Activated naive CD4-positive, alpha-beta T cell treated with anti-CD3 and anti-CD28 coated beads for 36 hours (primary cell): ENCODE measurements around the gene KCNQ2. TPM values are rescaled to one million over a fixed set of nuclear protein-coding genes. Genes with fewer than 3 reads are reported as not detected.

ENCODE experiments used
- CTCF ChIA-PET: fragments of 350-600 bp; sonication (Branson Sonifier 250); formaldehyde crosslinking; loops from one replicate; lab custom pipeline; 2021; ENCODE audit warnings: antibody characterized with exemption; lab: Charles Lee
- DNase-seq: peaks from one replicate; pipeline ENCODE4 v3.0.0-alpha.2; 2020
- H3K27ac Mint-ChIP-seq: one replicate; pipeline ENCODE4 v1.8.0; 2021; ENCODE audit warnings: mild to moderate bottlenecking, mixed read lengths
- H3K27me3 Mint-ChIP-seq: one replicate; pipeline ENCODE4 v1.8.0; 2021; ENCODE audit warnings: low read depth, mixed read lengths
- H3K36me3 Mint-ChIP-seq: one replicate; pipeline ENCODE4 v1.8.0; 2021; ENCODE audit warnings: low read depth, mixed read lengths
- H3K4me1 Mint-ChIP-seq: one replicate; pipeline ENCODE4 v1.8.0; 2021; ENCODE audit warnings: low read depth, mixed read lengths
- H3K4me3 Mint-ChIP-seq: one replicate; pipeline ENCODE4 v1.8.0; 2021; ENCODE audit warnings: mild to moderate bottlenecking, moderate library complexity, mixed read lengths
- H3K9me3 Mint-ChIP-seq: one replicate; pipeline ENCODE4 v1.8.0; 2021; ENCODE audit warnings: mixed read lengths
- intact Hi-C: fragments of 100-400 bp; cut with micrococcal nuclease; formaldehyde crosslinking; loops from one replicate; pipeline ENCODE4 v1.15.1; 2023
- total RNA-seq, 2 experiments: library from RNA; stranded (reverse); gene quantifications; one replicate each; pipeline ENCODE4 v1.2.3, GENCODE V29; 2021

The KCNQ2 gene
- total RNA-seq, 2 experiments from 2014 or later: not detected

- CTCF ChIA-PET: interaction anchor here (0.6 to 6.5 kb wide), 2 partner anchors 31 to 154 kb away, joined by 3 to 54 read pairs; no protein-coding TSS in a partner anchor
- intact Hi-C loops: no loop called here
- H3K4me3 Mint-ChIP-seq: no peak overlapping the region
Observed at GRCh38 chr20:63378626-63379025, 93.8 kb downstream of the KCNQ2 start.

GRCh38 chr20:63377951-63378381 is 94.5 kb downstream of the KCNQ2 start:
- Mint-ChIP-seq H3K36me3 (no peaks in the 10 kb centered on the region), H3K4me3 (no peak overlapping the region), H3K27ac (no peak overlapping the region), H3K9me3 (no peaks in the 10 kb centered on the region), H3K4me1 (no peaks in the 10 kb centered on the region), H3K27me3 (peaks cover 24% of the 10 kb centered on the region)
- no peak for DNase-seq
- CTCF ChIA-PET: interaction anchor here (0.6 to 6.5 kb wide), 3 partner anchors 31 to 194 kb away, joined by 3 to 54 read pairs (median 3); no protein-coding TSS in a partner anchor
- intact Hi-C loops: no loop called here

More at GRCh38 chr20:63378626-63379025, 93.8 kb downstream of the KCNQ2 start:
- Mint-ChIP-seq H3K4me1 (no peaks in the 10 kb centered on the region), H3K27ac (no peak overlapping the region), H3K27me3 (peaks cover 24% of the 10 kb centered on the region), H3K9me3 (no peaks in the 10 kb centered on the region), H3K36me3 (no peaks in the 10 kb centered on the region)
- DNase-seq: no peak

- intact Hi-C loops: no loop called here
- Mint-ChIP-seq H3K27me3 (peaks cover 24% of the 10 kb centered on the region), H3K4me1 (no peaks in the 10 kb centered on the region), H3K9me3 (no peaks in the 10 kb centered on the region), H3K4me3 (no peak overlapping the region), H3K27ac (no peak overlapping the region), H3K36me3 (no peaks in the 10 kb centered on the region)
- no peak for DNase-seq
- CTCF ChIA-PET: interaction anchor here (1.2 to 6.5 kb wide), 2 partner anchors 153 to 194 kb away, joined by 3 to 54 read pairs; no protein-coding TSS in a partner anchor
Observed at GRCh38 chr20:63377256-63377941, 95.1 kb downstream of the KCNQ2 start.

GRCh38 chr20:63376283-63377250 is 95.9 kb downstream of the KCNQ2 start:
- Mint-ChIP-seq H3K27me3 (peaks cover 24% of the 10 kb centered on the region), H3K4me1 (no peaks in the 10 kb centered on the region), H3K9me3 (no peaks in the 10 kb centered on the region), H3K27ac (no peak overlapping the region), H3K36me3 (no peaks in the 10 kb centered on the region), H3K4me3 (no peak overlapping the region)
- intact Hi-C loops: no loop called here
- no peak for DNase-seq
- CTCF ChIA-PET: interaction anchor here (1.2 to 6.5 kb wide), 2 partner anchors 152 to 193 kb away, joined by 3 to 54 read pairs; no protein-coding TSS in a partner anchor

DNA sequence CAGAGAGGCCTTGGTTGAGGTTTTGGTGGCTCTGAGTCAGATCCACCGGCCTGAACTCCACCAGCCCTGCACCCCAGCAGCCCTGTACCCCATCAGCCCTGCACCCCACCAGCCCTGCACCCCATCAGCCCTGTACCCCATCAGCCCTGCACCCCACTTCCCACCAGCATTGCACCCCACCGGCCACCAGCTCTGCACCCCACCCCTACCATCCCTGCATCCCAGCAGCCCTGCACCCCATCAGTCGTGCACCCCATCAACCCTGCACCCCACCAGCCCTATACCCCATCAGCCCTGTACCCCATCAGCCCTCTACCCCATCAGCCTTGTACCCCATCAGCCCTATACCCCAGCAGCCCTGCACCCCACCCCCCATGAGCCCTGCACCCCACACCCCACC is 97.0 kb downstream of the KCNQ2 start:
- Mint-ChIP-seq H3K9me3 (no peaks in the 10 kb centered on the region), H3K4me3 (no peak overlapping the region), H3K27me3 (peaks cover 24% of the 10 kb centered on the region), H3K4me1 (no peaks in the 10 kb centered on the region), H3K36me3 (no peaks in the 10 kb centered on the region), H3K27ac (no peak overlapping the region)
- no peak for DNase-seq
- CTCF ChIA-PET: no interaction called here
- intact Hi-C loops: no loop called here

DNA sequence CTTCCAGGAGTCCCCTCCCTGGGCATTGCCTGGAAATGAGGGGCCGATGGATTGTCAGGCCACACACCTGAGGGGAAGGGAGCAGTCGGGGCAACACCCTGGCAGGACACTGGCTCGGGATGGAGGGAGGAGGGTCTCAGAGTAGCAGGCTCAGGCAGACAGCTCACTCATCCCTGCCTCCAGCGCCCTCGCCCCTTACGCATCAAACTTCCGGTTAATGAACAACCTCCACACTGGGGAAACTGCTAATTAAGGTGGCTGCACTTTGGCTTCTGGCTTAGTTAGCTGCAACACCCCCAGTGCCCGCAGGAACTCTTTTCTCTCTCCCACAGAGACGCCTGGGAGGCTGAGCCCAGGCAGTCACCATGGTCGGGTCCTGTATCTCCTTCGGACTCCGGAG is 98.0 kb downstream of the KCNQ2 start:
- CTCF ChIA-PET: no interaction called here
- Mint-ChIP-seq H3K9me3 (no peaks in the 10 kb centered on the region), H3K27ac (no peak overlapping the region), H3K27me3 (peaks cover 20% of the 10 kb centered on the region), H3K4me1 (no peaks in the 10 kb centered on the region), H3K4me3 (no peak overlapping the region), H3K36me3 (no peaks in the 10 kb centered on the region)
- intact Hi-C loops: no loop called here
- no peak for DNase-seq

GRCh38 chr20:63373996-63374395 is 98.5 kb downstream of the KCNQ2 start:
- H3K4me1 Mint-ChIP-seq: no peaks in the 10 kb centered on the region
- H3K4me3 Mint-ChIP-seq: no peak overlapping the region
- CTCF ChIA-PET: no interaction called here
- no peaks in the 10 kb centered on the region for H3K36me3 Mint-ChIP-seq
- peaks cover 16% of the 10 kb centered on the region for H3K27me3 Mint-ChIP-seq
- H3K9me3 Mint-ChIP-seq: no peaks in the 10 kb centered on the region
- DNase-seq: no peak
- intact Hi-C loops: no loop called here
- no peak overlapping the region for H3K27ac Mint-ChIP-seq

DNA sequence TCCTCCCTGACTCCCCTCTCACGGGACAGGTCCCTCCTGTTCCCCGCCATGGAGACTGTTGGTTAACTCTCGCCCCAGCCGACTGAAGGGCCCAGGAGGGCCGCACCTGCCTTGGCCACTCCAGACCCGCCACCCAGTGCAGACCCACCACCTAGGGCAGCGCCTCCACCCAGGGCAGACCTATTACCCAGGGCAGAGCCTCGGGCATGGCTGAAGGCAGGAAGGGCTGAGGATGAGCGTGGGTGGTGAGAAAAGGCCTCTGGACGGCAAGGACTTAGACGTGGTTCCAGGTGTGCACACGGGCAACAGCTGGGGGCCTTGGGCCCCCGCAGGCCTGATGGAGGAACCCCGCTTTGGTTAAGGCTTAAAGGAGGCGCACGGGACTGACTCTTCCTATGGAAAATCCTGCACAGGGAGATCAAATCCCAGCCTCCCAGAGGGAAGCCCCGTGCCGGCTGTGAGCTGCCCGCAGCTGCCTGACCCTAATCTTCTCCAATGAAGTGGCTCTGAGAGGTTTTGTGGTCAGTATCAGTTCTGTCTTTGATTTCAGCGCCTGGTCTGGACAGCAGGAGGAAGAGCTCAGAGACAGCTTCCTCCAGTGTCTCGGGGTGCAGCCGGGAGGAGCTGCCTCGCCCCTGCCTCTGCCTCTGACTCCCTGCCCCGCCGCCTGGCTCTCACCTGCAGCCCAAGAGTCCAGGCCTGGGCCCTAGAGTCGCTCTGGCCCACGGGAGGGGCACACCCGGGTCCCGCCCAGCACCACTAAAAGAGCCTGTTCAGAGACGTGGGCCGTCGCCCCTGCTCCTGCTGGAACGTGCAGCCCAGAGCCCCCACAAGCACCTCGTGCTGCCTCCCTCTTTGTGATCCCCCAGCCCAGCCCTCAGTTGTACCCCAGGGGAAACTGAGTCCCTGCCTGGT is 99.2 kb downstream of the KCNQ2 start:
- CTCF ChIA-PET: interaction anchor here (0.8 kb wide), 1 partner anchor 10 kb away, joined by 4 read pairs; no protein-coding TSS in a partner anchor
- Mint-ChIP-seq H3K27ac (no peak overlapping the region), H3K4me3 (no peak overlapping the region), H3K9me3 (no peaks in the 10 kb centered on the region), H3K36me3 (no peaks in the 10 kb centered on the region), H3K4me1 (no peaks in the 10 kb centered on the region), H3K27me3 (peaks cover 10% of the 10 kb centered on the region)
- intact Hi-C loops: no loop called here
- no peak for DNase-seq

- peaks cover 6% of the 10 kb centered on the region for H3K27me3 Mint-ChIP-seq
- no peak for DNase-seq
- H3K27ac Mint-ChIP-seq: no peak overlapping the region
- H3K9me3 Mint-ChIP-seq: no peaks in the 10 kb centered on the region
- CTCF ChIA-PET: interaction anchor here (1.2 kb wide), 1 partner anchor 11 kb away, joined by 3 read pairs; no protein-coding TSS in a partner anchor
- no peaks in the 10 kb centered on the region for H3K4me1 Mint-ChIP-seq
- no peak overlapping the region for H3K4me3 Mint-ChIP-seq
- no peaks in the 10 kb centered on the region for H3K36me3 Mint-ChIP-seq
- intact Hi-C loops: no loop called here
Observed at GRCh38 chr20:63371291-63371865, 101.1 kb downstream of the KCNQ2 start.

- no peaks in the 10 kb centered on the region for H3K4me1 Mint-ChIP-seq
- intact Hi-C loops: no loop called here
- no peaks in the 10 kb centered on the region for H3K9me3 Mint-ChIP-seq
- no peak overlapping the region for H3K4me3 Mint-ChIP-seq
- no peak overlapping the region for H3K27ac Mint-ChIP-seq
- peaks cover 6% of the 10 kb centered on the region for H3K27me3 Mint-ChIP-seq
- DNase-seq: no peak
- CTCF ChIA-PET: interaction anchor here (0.6 to 1.2 kb wide), 2 partner anchors 12 to 177 kb away, joined by 3 read pairs; no protein-coding TSS in a partner anchor
- H3K36me3 Mint-ChIP-seq: no peaks in the 10 kb centered on the region
Observed at GRCh38 chr20:63370618-63371187, 101.8 kb downstream of the KCNQ2 start.
